ENCODE data around the gene BCO2.

The BCO2 gene

GRCh38 chr11:112266410-112266778 lies 91.1 kb downstream of the BCO2 start:
- Histone ChIP-seq H3K9ac (no peak overlapping the region), H3K27ac (no peak overlapping the region), H3K79me2 (ENCODE audit: insufficient read depth, low read depth) (no peaks in the 10 kb centered on the region), H3K36me3 (ENCODE audit: insufficient read depth) (no peaks in the 10 kb centered on the region), H4K20me1 (ENCODE audit: insufficient read depth) (no peaks in the 10 kb centered on the region), H3K27me3 (ENCODE audit: insufficient read depth, low read depth) (no peaks in the 10 kb centered on the region), H3K4me3 (IDR thresholded peaks at IDR 0.05; ENCODE audit: insufficient read depth, low read depth, low read length) (no peak overlapping the region), H3K4me1 (ENCODE audit: low read depth, poor library complexity, severe bottlenecking) (no peaks in the 10 kb centered on the region), H3K4me2 (no peak overlapping the region), H2AFZ (ENCODE audit: low read depth) (no peak overlapping the region)
- no peak for TF ChIP-seq CTCF (conservative IDR thresholded peaks at IDR 0.05; ENCODE audit: low read depth, low read length)

DNA sequence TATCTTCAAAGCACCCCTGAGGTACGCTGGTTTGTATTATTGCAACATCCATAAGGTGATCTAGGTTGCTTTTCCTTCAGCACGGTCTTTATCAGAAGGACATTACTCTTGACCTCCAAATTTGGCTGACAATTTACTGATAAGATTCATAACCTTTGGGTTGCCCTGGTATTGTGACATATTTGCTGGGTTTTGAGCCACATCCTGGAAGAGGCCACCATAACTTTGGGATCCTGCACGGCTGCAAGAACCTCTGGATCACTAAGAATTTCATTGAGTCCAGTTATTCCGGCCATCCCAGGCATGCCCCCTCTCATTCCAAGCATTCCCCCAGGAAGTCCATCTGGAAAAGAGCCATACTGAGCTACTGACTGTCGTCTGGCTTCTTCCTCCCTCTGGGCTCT lies 91.9 kb downstream of the BCO2 start:
- no peak for TF ChIP-seq CTCF (conservative IDR thresholded peaks at IDR 0.05; ENCODE audit: low read depth, low read length)
- no peak overlapping the region for H3K27ac ChIP-seq
- no peaks in the 10 kb centered on the region for H3K79me2 ChIP-seq (ENCODE audit: insufficient read depth, low read depth)
- no peak overlapping the region for H2AFZ ChIP-seq (ENCODE audit: low read depth)
- no peak overlapping the region for H3K9ac ChIP-seq
- H3K4me3 ChIP-seq (IDR thresholded peaks at IDR 0.05; ENCODE audit: insufficient read depth, low read depth, low read length), result no peak overlapping the region
- no peaks in the 10 kb centered on the region for H4K20me1 ChIP-seq (ENCODE audit: insufficient read depth)
- no peaks in the 10 kb centered on the region for H3K27me3 ChIP-seq (ENCODE audit: insufficient read depth, low read depth)
- H3K4me1 ChIP-seq (ENCODE audit: low read depth, poor library complexity, severe bottlenecking), result no peaks in the 10 kb centered on the region
- H3K4me2 ChIP-seq, result no peak overlapping the region
- H3K36me3 ChIP-seq (ENCODE audit: insufficient read depth), result no peaks in the 10 kb centered on the region

DNA sequence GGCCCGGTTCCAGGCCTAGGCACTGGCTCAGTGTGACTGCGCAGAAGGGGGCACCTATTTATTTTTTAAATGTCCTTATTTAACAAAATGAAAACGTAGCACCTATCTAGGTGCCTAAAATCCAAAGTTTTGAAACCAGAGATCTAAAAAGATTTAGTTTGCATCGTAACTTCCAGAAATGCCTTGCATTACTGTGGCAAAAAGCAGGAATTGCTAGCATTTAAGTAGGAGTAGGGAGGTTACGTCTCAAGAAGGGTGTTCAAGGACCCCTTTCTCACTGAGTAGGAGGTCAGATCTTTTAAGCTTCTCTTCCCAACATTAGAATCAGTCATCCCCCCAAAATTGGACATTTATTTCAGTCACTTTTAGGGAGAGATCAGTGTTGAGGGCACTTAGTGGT lies 93.1 kb downstream of the BCO2 start:
- Histone ChIP-seq H2AFZ (ENCODE audit: low read depth) (no peak overlapping the region), H3K79me2 (ENCODE audit: insufficient read depth, low read depth) (no peaks in the 10 kb centered on the region), H3K4me3 (IDR thresholded peaks at IDR 0.05; ENCODE audit: insufficient read depth, low read depth, low read length) (no peak overlapping the region), H3K4me2 (no peak overlapping the region), H3K4me1 (ENCODE audit: low read depth, poor library complexity, severe bottlenecking) (no peaks in the 10 kb centered on the region), H3K36me3 (ENCODE audit: insufficient read depth) (no peaks in the 10 kb centered on the region), H3K27me3 (ENCODE audit: insufficient read depth, low read depth) (no peaks in the 10 kb centered on the region), H4K20me1 (ENCODE audit: insufficient read depth) (no peaks in the 10 kb centered on the region), H3K9ac (no peak overlapping the region), H3K27ac (no peak overlapping the region)
- no peak for TF ChIP-seq CTCF (conservative IDR thresholded peaks at IDR 0.05; ENCODE audit: low read depth, low read length)

All from KMS-11 (cell line).